ENCODE results near the gene KRT27. TPM values are rescaled to one million over a fixed set of nuclear protein-coding genes. Genes with fewer than 3 reads are reported as not detected.

KRT27 gene
- total RNA-seq, 2 donors from 2014 or later = not detected

GRCh38 chr17:40793832-40794231, 11.5 kb upstream of the KRT27 start:
- peaks cover 0 to 3% of the 10 kb centered on the region in 2 donors for H3K27me3 ChIP-seq
- no peak overlapping the region for H3K27ac ChIP-seq
- no peak overlapping the region for H3K4me3 ChIP-seq
- no peaks in the 10 kb centered on the region for H3K9me3 ChIP-seq
- TF ChIP-seq CTCF (IDR thresholded peaks at IDR 0.05) = no peak
- H3K36me3 ChIP-seq = no peaks in the 10 kb centered on the region
- DNase-seq (ENCODE audit: low spot score) = no peak
- H3K4me1 ChIP-seq = no peaks in the 10 kb centered on the region

- Histone ChIP-seq H3K27me3 (peaks cover 0 to 3% of the 10 kb centered on the region in 2 donors), H3K36me3 (no peaks in the 10 kb centered on the region), H3K4me1 (no peaks in the 10 kb centered on the region), H3K27ac (no peak overlapping the region), H3K9me3 (no peaks in the 10 kb centered on the region), H3K4me3 (no peak overlapping the region)
- DNase-seq (ENCODE audit: low spot score) = no peak
- TF ChIP-seq CTCF (IDR thresholded peaks at IDR 0.05) = peak; percentile 40 to 64
Measured at GRCh38 chr17:40791787-40792436, 9.6 kb upstream of the KRT27 start.

GRCh38 chr17:40791111-40791510, 8.8 kb upstream of the KRT27 start:
- no peaks in the 10 kb centered on the region for H3K4me1 ChIP-seq
- no peak for DNase-seq (ENCODE audit: low spot score)
- H3K27me3 ChIP-seq = peaks cover 0 to 3% of the 10 kb centered on the region in 2 donors
- no peaks in the 10 kb centered on the region for H3K36me3 ChIP-seq
- no peak for TF ChIP-seq CTCF (IDR thresholded peaks at IDR 0.05)
- no peak overlapping the region for H3K27ac ChIP-seq
- H3K4me3 ChIP-seq = no peak overlapping the region
- H3K9me3 ChIP-seq = no peaks in the 10 kb centered on the region

- no peak for TF ChIP-seq CTCF (IDR thresholded peaks at IDR 0.05)
- Histone ChIP-seq H3K27ac (no peak overlapping the region), H3K4me1 (no peaks in the 10 kb centered on the region), H3K36me3 (no peaks in the 10 kb centered on the region), H3K27me3 (peaks cover 0 to 3% of the 10 kb centered on the region in 2 donors), H3K4me3 (no peak overlapping the region), H3K9me3 (no peaks in the 10 kb centered on the region)
- no peak for DNase-seq (ENCODE audit: low spot score)
Measured at GRCh38 chr17:40779181-40779909, 3.0 kb downstream of the KRT27 start.

GRCh38 chr17:40778461-40778860, 3.9 kb downstream of the KRT27 start:
- H3K4me3 ChIP-seq = no peak overlapping the region
- no peaks in the 10 kb centered on the region for H3K9me3 ChIP-seq
- H3K27me3 ChIP-seq = peaks cover 0 to 3% of the 10 kb centered on the region in 2 donors
- DNase-seq (ENCODE audit: low spot score) = no peak
- TF ChIP-seq CTCF (IDR thresholded peaks at IDR 0.05) = no peak
- H3K27ac ChIP-seq = no peak overlapping the region
- no peaks in the 10 kb centered on the region for H3K4me1 ChIP-seq
- no peaks in the 10 kb centered on the region for H3K36me3 ChIP-seq

Measured in right atrium auricular region (tissue), 2 donors.